Spleen (tissue), 7 donors: ENCODE results near the gene MED9.

Source experiments
- POLR2A ChIP-seq, 3 donors: fragments of 450-650 bp; IDR thresholded peaks; one replicate each; pipeline ENCODE4 v1.5.1; 2017; ENCODE audit warnings: antibody characterized with exemption in 3 of 3, mild to moderate bottlenecking in 1 of 3
- POLR2AphosphoS5 ChIP-seq, 3 donors: sonication (generic); formaldehyde crosslinking; IDR thresholded peaks; one replicate each; pipeline ENCODE4 v1.5.1; 2017; ENCODE audit warnings: antibody characterized with exemption in 3 of 3
- TF ChIP-seq, protein P1 (sequence below), 11 experiments: fragments of 200-600 bp in 7 of 11; fragments of 450-650 bp in 4 of 11; sonication (generic) in 4 of 11; IDR thresholded peaks in 8 of 11; conservative IDR thresholded peaks in 3 of 11; 1 replicate in 7 of 11; 2 replicates in 4 of 11; pipeline versions ENCODE4 v1.4.0 to v1.8.0; 2016 to 2021; ENCODE audit warnings: antibody characterized with exemption in 11 of 11, inconsistent platforms in 4 of 11, mild to moderate bottlenecking in 1 of 11
- donor health status: DM: no; HTN: no; CAD: no; lungs with moderate emphysema.
- donor health status: DM: no; HTN: no; CAD: no.
- donor health status: DM: no; HTN: no; CAD: no.

DNA sequence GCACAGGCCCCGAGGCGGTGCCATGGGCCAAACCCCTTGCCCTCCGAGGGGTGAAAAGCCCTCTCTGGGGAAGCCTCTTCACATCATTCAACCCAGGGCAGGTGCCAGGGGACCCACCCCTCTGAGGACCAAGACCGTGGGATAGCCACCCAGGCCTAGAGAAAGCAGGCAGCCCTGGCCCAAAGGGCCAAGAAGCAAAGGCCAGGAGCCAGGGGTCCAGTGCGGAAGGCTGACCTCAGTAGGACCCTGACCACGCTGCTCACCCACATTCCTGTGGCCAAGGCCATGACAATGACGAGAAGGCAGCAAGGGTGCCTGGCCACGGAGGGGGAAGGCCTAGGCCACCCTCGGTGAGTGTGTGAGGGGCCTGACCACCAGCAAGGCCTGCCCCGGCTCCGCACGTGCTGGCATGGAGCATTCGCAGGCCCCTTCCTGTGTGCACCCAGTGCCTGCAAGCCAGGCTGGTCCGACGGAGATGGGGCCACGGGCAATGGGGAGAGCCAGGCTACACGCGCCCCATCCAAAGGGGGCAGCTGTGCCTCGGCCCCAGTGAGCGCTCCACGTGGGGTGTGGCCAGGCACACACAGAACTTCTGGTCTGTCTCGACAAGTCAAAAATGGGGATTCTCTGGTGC, 43.9 kb downstream of the MED9 start:
- TF ChIP-seq, protein P1, sequence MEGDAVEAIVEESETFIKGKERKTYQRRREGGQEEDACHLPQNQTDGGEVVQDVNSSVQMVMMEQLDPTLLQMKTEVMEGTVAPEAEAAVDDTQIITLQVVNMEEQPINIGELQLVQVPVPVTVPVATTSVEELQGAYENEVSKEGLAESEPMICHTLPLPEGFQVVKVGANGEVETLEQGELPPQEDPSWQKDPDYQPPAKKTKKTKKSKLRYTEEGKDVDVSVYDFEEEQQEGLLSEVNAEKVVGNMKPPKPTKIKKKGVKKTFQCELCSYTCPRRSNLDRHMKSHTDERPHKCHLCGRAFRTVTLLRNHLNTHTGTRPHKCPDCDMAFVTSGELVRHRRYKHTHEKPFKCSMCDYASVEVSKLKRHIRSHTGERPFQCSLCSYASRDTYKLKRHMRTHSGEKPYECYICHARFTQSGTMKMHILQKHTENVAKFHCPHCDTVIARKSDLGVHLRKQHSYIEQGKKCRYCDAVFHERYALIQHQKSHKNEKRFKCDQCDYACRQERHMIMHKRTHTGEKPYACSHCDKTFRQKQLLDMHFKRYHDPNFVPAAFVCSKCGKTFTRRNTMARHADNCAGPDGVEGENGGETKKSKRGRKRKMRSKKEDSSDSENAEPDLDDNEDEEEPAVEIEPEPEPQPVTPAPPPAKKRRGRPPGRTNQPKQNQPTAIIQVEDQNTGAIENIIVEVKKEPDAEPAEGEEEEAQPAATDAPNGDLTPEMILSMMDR (IDR thresholded peaks at IDR 0.05 in 8 of 11, conservative IDR thresholded peaks at IDR 0.05 in 3 of 11), result no peak
- no peak for TF ChIP-seq POLR2AphosphoS5 (IDR thresholded peaks at IDR 0.05)
- TF ChIP-seq POLR2A (IDR thresholded peaks at IDR 0.05), result no peak
